ENCODE data around the gene CLDN25.

Gene CLDN25

GRCh38 chr11:113814181-113814580, 34.6 kb downstream of the CLDN25 start:
- no peak for DNase-seq

- DNase-seq = no peak
These were observed 37.6 kb downstream of the CLDN25 start for GRCh38 chr11:113817162-113817561.

GRCh38 chr11:113817626-113818025, 38.0 kb downstream of the CLDN25 start:
- DNase-seq = no peak

GRCh38 chr11:113818426-113818825, 38.8 kb downstream of the CLDN25 start:
- DNase-seq = no peak

- no peak for DNase-seq
These were observed 47.9 kb downstream of the CLDN25 start for GRCh38 chr11:113827477-113827876.

GRCh38 chr11:113828191-113828590, 48.6 kb downstream of the CLDN25 start:
- no peak for DNase-seq

DNA sequence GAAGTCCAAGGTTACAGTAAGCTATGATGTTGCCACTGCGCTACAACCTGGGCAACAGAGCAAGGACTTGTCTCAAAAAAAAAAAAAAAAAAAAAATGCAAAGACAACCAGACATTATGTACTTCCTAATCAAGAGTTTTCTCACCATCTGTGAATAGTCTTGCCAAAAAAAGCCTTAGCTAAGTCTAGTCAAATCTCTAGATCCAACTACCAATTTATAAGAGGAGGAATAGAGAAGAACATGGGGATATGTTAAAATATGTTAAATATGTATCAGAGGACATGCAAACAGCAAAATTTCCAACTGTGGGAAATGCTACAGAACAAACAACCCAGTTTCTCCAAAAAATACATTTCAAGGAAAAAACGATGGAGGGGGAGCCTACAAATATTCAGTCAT, 50.2 kb downstream of the CLDN25 start:
- no peak for DNase-seq
